Ectodermal cell (in vitro differentiated cells): ENCODE results near the gene CLDN17. TPM values are rescaled to one million over a fixed set of nuclear protein-coding genes. Genes with fewer than 3 reads are reported as not detected.

ENCODE experiments used
- H3K27ac ChIP-seq: 2 replicates; pipeline ENCODE4 v1.7.0; 2013; ENCODE audit warnings: mild to moderate bottlenecking, low read depth, low read length; ENCODE audit not compliant: insufficient read depth, poor library complexity, severe bottlenecking
- H3K27me3 ChIP-seq: 2 replicates; pipeline ENCODE4 v1.7.0; 2013; ENCODE audit warnings: mild to moderate bottlenecking, low read length; ENCODE audit not compliant: insufficient read depth, control insufficient read depth, poor library complexity, severe bottlenecking
- H3K36me3 ChIP-seq: one replicate; pipeline ENCODE4 v1.7.0; 2013; ENCODE audit warnings: low read length; ENCODE audit not compliant: control insufficient read depth, insufficient read depth
- H3K4me1 ChIP-seq: one replicate; pipeline ENCODE4 v1.7.0; 2013; ENCODE audit warnings: low read length; ENCODE audit not compliant: control insufficient read depth, insufficient read depth
- H3K4me3 ChIP-seq: 2 replicates; pipeline ENCODE4 v1.7.0; 2013; ENCODE audit warnings: low read depth, low read length, control low read depth; ENCODE audit not compliant: insufficient read depth
- H3K9me3 ChIP-seq: 2 replicates; pipeline ENCODE4 v1.7.0; 2013; ENCODE audit warnings: mild to moderate bottlenecking, low read length, moderate library complexity; ENCODE audit not compliant: control insufficient read depth
- WGBS, 2 experiments: methylation state at CpG; one replicate each; pipeline ENCODE4 v1.1.7; 2013; ENCODE audit warnings: missing lambda C conversion rate in 2 of 2; 5-methylcytosine and 5-hydroxymethylcytosine counted together
- polyA plus RNA-seq, 4 experiments: library from polyadenylated mRNA; stranded (reverse); fragments of 50-300 nt; gene quantifications; one replicate each; pipeline ENCODE4 v1.2.3, GENCODE V29; 2013

Gene CLDN17, protein sequence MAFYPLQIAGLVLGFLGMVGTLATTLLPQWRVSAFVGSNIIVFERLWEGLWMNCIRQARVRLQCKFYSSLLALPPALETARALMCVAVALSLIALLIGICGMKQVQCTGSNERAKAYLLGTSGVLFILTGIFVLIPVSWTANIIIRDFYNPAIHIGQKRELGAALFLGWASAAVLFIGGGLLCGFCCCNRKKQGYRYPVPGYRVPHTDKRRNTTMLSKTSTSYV
- polyA plus RNA-seq (2013, experiment 1 of 4) = not detected
- polyA plus RNA-seq (2013, experiment 2 of 4) = not detected
- polyA plus RNA-seq (2013, experiment 3 of 4) = not detected
- not detected for polyA plus RNA-seq (2013, experiment 4 of 4)

DNA sequence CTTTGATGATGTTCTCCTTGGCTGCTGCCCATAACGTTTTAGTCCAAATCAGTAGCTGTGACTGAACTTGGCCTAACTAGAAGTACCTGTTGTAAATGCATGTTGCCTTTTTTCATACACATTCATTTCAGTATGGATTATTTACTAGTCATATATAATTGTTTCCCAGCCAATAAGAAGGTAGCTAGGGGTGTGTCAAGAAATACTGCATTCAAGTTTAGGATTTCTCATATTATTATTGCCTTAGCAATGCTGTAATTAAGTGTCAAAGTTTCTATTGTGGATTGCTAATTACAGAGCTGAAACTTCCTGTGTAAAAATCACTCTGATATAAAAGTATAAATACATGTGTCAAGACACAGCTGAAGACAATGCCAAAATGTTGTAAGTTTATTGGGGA lies at the start of gene CLDN17:
Gene CLDN17, minus strand, starts transcription at position 101 of the 400 bp plus-strand sequence. CDS start 188 bp downstream, outside the sequence.
- WGBS, 2 experiments = 88 to 89% methylated on average over 1 of the region's 1 CpG
- no peaks in the 10 kb centered on the region for H3K36me3 ChIP-seq
- H3K27me3 ChIP-seq = no peaks in the 10 kb centered on the region
- no peak within 1 kb of the TSS for H3K27ac ChIP-seq
- H3K4me1 ChIP-seq = no peaks in the 10 kb centered on the region
- no peaks in the 10 kb centered on the region for H3K9me3 ChIP-seq
- no peak within 1 kb of the TSS for H3K4me3 ChIP-seq

DNA sequence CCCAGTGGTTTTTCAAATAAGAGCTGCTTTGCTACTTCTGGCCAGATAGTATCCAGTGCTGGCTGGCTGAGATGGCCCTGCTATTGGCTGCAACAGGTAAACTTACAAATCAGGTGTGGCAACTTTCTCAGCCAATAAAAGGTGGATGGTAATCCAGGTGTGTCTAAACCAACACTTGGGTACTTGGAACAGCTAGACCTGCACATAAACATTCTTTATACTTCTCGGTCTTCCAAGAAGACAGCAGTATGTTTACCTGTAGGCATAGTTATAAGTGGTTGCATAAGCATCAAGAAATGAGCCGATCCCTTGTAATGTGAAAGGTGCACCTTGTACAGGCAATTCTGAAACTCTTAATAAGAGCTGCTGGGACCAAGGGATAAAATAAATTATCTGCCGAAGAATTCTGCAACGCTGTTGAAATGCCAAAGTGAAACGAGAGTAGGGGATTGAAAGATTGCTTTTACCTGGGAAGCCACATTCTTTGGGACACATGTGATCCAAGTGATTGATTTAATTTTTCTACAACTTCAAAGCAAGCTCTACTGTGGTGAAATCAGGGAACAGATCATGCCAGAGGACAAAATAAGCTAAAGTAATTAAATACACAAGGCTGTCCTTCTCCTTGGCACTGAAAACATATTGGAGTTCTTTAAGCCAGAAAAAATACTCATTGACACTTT lies 49.6 kb upstream of the CLDN17 start, which contains the start of gene CLDN8:
Gene CLDN8, minus strand, starts transcription at position 57 of the 683 bp plus-strand sequence. CDS start 172 bp downstream, outside the sequence.
- Histone ChIP-seq H3K4me1 (no peaks in the 10 kb centered on the region), H3K9me3 (no peaks in the 10 kb centered on the region), H3K4me3 (no peak within 1 kb of the TSS), H3K27me3 (no peaks in the 10 kb centered on the region), H3K36me3 (no peaks in the 10 kb centered on the region), H3K27ac (no peak within 1 kb of the TSS)
- 95 to 96% methylated on average over 5 of the region's 5 CpGs for WGBS, 2 experiments

DNA sequence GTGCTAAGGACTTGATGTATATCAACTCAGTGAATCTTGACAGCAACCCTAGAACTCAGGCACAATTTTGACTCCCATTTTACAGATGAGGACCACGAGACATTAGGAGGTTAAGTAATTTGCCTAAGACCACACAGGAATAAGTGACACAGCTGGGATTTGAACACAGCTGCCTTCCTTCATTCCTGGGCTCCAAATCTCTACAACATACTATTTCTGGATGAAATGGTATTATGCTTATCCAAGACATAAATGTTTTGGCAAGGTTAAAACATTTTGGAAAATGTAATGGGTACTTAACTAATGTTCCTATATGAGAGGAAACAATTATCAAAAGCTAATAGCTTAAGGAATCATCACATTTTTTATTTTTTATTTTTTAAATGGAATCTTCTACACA lies 44.5 kb upstream of the CLDN17 start:
- no peaks in the 10 kb centered on the region for H3K9me3 ChIP-seq
- no peaks in the 10 kb centered on the region for H3K4me1 ChIP-seq
- H3K27me3 ChIP-seq = no peaks in the 10 kb centered on the region
- no peak overlapping the region for H3K27ac ChIP-seq
- H3K4me3 ChIP-seq = no peak overlapping the region
- 86 to 91% methylated on average over 1 of the region's 1 CpG for WGBS, 2 experiments
- H3K36me3 ChIP-seq = no peaks in the 10 kb centered on the region

DNA sequence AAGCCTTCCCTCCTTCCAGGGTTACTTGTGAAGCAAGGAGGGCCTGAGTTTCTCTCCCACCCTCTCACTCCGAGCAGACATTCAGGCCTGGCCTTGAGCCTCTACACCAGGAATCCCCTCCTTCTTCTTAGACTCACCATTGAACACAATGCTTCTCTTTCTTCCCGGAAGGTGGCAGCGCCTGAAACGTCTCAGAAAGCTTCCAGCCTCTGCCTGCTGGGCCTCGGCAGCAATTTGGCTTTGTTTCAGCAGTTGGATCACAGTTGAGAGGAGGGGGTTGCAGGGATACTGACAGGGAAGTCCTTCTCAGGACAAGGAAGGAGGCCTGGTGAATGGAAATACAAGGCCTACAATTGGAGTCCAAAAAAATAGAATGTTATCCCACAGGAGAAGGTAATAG lies 43.0 kb upstream of the CLDN17 start:
- 59 to 62% methylated on average over 5 of the region's 5 CpGs for WGBS, 2 experiments
- Histone ChIP-seq H3K4me3 (no peak overlapping the region), H3K4me1 (no peaks in the 10 kb centered on the region), H3K36me3 (no peaks in the 10 kb centered on the region), H3K27ac (no peak overlapping the region), H3K9me3 (no peaks in the 10 kb centered on the region), H3K27me3 (no peaks in the 10 kb centered on the region)

DNA sequence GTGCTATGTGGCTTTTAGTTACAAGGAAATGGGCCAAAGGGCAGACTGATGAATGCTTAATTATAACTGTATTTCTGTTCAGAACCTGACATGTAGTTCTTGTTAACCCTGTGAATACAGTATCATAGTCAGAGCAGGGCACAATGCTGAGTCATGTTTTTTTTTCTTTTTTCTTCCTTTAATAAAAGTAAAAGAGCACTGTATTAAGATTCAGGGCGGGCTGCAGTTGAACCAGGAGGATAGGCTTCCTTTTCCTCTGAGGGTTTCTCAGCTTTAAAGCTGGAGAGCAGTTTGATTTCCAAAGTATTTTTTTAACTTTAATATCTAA lies 40.6 kb upstream of the CLDN17 start:
- Histone ChIP-seq H3K4me3 (no peak overlapping the region), H3K36me3 (no peaks in the 10 kb centered on the region), H3K9me3 (no peaks in the 10 kb centered on the region), H3K4me1 (no peaks in the 10 kb centered on the region), H3K27me3 (no peaks in the 10 kb centered on the region), H3K27ac (no peak overlapping the region)
- 100% methylated on average over 1 of the region's 1 CpG; no CpG with 5 or more reads in 1 of the 2 experiments for WGBS, 2 experiments

DNA sequence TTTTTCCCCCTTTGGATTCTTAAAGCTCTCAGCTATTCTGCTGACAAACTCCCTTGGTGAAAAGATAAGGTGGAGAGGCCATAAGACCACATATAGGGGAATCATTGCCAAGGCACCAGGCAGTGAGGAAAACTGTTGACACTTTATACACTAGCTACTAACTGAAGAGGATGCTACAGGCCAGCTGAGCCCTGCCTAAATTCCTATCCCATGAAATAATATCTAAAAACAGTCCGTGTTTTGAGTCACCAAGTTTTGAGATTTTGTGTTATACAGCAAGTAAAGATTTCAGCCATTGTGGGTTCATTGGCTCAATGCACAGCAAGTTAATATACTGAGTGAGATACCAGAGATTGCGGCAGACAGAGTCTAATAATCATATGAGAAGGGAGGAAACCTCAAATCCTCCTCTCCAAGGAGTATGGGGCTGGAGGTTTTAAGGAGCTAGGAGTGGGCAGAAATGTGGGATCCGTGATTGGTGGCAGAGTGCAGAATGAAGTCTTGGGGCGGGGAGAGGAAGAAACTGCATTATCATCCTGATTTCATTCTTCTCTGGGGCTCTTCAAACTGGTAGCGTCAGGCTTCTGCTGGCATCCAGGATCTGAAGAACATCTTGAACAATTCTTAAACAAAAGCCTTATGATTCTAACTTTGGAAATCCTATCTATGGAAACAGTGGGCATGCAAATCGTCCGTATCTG lies 40.1 kb upstream of the CLDN17 start:
- Histone ChIP-seq H3K9me3 (no peaks in the 10 kb centered on the region), H3K4me3 (no peak overlapping the region), H3K36me3 (no peaks in the 10 kb centered on the region), H3K27ac (no peak overlapping the region), H3K27me3 (no peaks in the 10 kb centered on the region), H3K4me1 (no peaks in the 10 kb centered on the region)
- WGBS, 2 experiments = 94% methylated on average over 7 of the region's 7 CpGs

DNA sequence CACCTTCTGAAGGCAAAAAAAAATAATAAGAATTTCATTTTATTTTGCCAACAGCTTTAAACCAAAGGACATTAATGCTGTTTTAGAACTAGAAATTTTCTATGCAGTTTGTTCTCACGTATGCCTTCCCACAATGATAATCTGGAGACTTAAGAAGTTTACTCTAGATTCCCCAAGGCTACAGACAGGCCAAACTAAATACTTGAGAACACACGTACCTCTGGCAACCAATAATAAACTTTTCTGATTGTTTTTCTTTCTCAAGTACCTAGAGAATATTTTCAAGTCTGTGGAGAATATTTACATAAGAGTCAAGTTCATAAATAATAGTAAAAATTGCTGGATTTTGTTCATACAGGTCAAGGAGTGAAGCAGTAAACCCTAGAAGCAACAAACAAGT lies 33.4 kb upstream of the CLDN17 start:
- 83 to 100% methylated on average over 2 of the region's 2 CpGs for WGBS, 2 experiments
- Histone ChIP-seq H3K27ac (no peak overlapping the region), H3K4me3 (no peak overlapping the region), H3K27me3 (no peaks in the 10 kb centered on the region), H3K36me3 (no peaks in the 10 kb centered on the region), H3K9me3 (no peaks in the 10 kb centered on the region), H3K4me1 (no peaks in the 10 kb centered on the region)

DNA sequence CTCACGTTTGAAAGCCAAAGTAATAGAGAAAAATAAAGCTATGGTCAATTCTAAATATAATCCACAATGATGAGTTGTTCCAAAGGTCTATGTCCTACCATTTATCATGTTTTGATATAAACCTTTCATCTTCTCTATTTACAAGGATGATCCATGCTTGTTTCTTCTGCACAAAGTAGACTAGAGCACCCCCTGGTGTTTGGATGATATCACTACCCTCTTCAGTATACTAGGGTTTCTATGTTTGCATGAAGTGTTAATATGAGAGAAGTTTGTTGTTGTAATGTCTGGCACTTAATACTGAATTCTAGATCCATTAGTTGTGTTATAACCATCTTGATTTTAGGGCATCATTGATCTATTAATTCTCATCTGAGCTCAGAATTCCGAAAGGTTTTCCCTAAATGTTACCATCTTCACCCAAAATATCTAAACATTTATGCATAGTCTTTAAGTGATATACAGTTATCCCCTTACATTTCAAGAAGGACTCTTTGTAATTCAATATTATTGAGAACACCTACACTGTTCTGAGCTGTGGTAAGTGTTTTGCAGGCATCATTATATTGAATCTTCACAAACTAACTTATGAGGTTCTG lies 28.2 kb upstream of the CLDN17 start:
- 25 to 33% methylated on average over 2 of the region's 2 CpGs for WGBS, 2 experiments
- Histone ChIP-seq H3K27ac (no peak overlapping the region), H3K4me3 (no peak overlapping the region), H3K9me3 (no peaks in the 10 kb centered on the region), H3K36me3 (no peaks in the 10 kb centered on the region), H3K4me1 (no peaks in the 10 kb centered on the region), H3K27me3 (no peaks in the 10 kb centered on the region)

DNA sequence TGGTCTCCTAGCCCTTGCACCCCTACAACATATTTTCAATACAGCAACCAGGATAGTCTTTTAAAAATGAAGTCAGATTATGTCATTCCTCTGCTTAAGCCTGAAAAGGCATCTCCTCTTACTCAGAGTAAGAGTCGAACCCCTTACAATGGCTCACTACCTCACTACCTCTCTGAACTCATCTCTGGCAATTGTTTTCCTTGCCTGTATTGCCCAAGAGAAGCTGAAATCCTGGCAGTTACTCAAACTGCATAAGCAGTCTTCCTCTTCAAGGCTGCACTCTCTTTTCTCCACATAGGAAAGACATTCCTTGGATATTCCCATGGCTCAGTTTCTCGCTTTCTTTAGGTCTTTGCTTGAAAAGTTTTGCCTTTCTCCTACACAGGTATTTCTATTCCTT lies 26.6 kb upstream of the CLDN17 start:
- 92 to 93% methylated on average over 2 of the region's 2 CpGs for WGBS, 2 experiments
- H3K36me3 ChIP-seq = no peaks in the 10 kb centered on the region
- no peaks in the 10 kb centered on the region for H3K4me1 ChIP-seq
- H3K9me3 ChIP-seq = no peaks in the 10 kb centered on the region
- no peak overlapping the region for H3K27ac ChIP-seq
- no peak overlapping the region for H3K4me3 ChIP-seq
- no peaks in the 10 kb centered on the region for H3K27me3 ChIP-seq

DNA sequence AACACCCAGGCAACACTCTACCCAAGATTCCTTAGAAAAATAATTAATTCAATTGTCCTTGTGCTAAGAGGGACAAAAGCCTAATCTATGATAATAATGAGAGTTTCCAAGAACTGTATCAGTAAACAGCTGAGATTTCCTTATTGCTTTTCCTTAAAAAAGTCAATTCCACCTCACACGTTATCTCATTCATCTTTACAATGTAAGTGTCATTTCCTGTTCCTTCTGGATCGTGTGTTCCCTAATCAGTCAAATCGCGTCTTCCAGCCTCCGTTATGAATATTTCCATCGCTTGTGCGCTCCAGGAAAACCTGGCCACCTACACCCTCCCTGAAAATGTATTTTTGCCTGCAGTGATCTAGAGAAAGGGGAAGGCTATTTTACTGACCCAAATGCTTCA lies 23.9 kb upstream of the CLDN17 start:
- Histone ChIP-seq H3K27ac (no peak overlapping the region), H3K4me3 (no peak overlapping the region), H3K9me3 (no peaks in the 10 kb centered on the region), H3K27me3 (no peaks in the 10 kb centered on the region), H3K36me3 (no peaks in the 10 kb centered on the region), H3K4me1 (no peaks in the 10 kb centered on the region)
- WGBS, 2 experiments = 95 to 97% methylated on average over 7 of the region's 7 CpGs
